GM12892 (cell line): ENCODE measurements around the gene SLC23A3.
A peak's percentile ranks its signal among the peaks of the same experiment; 100 is the strongest.

ENCODE experiments used
- POLR2A ChIP-seq: IDR thresholded peaks from 2 replicates; pipeline ENCODE4 v1.6.1; 2011; ENCODE audit warnings: low read depth, low read length, control low read depth
- POLR2AphosphoS5 ChIP-seq: IDR thresholded peaks from 2 replicates; pipeline ENCODE4 v1.6.1; 2011; ENCODE audit warnings: low read depth, low read length, control low read depth
- TAF1 ChIP-seq: IDR thresholded peaks from 2 replicates; pipeline ENCODE4 v1.6.1; 2011; ENCODE audit warnings: low read depth, mild to moderate bottlenecking, control low read depth, low read length, borderline replicate concordance

- TF ChIP-seq POLR2A (peak; percentile 98), POLR2AphosphoS5 (peak; percentile 95), TAF1 (peak; percentile 87)
Measured at GRCh38 chr2:219206328-219207133, 36.7 kb upstream of the SLC23A3 start, which contains the start of gene ZFAND2B.
